ENCODE measurements around the gene NUTM2A. TPM values are rescaled to one million over a fixed set of nuclear protein-coding genes. Genes with fewer than 3 reads are reported as not detected.
A peak's percentile ranks its signal among the peaks of the same experiment; 100 is the strongest.
"Not testable (repeated sequence)": the region's sequence is repeated elsewhere in the genome, so short reads cannot be mapped to it uniquely, and the experiment has no call there.

The NUTM2A gene
- 0.17 and 0.51 TPM in 2 replicates for total RNA-seq
- polyA plus RNA-seq = 0.06 and 0.17 TPM in 2 replicates
- 0.10 and 0.44 TPM in 2 replicates for polyA plus RNA-seq (2012)
- 0.07 TPM in 1 of 2 replicates, not detected in the other for polyA minus RNA-seq (ENCODE audit: low replicate concordance)

GRCh38 chr10:87225148-87225547 is at the start of gene NUTM2A:
NUTM2A (plus strand) TSS chr10:87225448; CDS start chr10:87225831, 383 bp downstream.
- H3K4me2 ChIP-seq (ENCODE audit: extremely low read depth, insufficient read depth, low read length); H3K27me3 ChIP-seq (ENCODE audit: control insufficient read depth, insufficient read depth, low read length); H3K36me3 ChIP-seq (ENCODE audit: control insufficient read depth, insufficient read depth, low read length); H2AFZ ChIP-seq (ENCODE audit: low read length); H3K27ac ChIP-seq (ENCODE audit: insufficient read depth, low read length); H4K20me1 ChIP-seq (ENCODE audit: control insufficient read depth, extremely low read depth, insufficient read depth, low read length); DNase-seq (ENCODE audit: low read depth in 2 of 2); H3K4me1 ChIP-seq (ENCODE audit: control insufficient read depth, extremely low read depth, insufficient read depth, low read length); H3K9me3 ChIP-seq (ENCODE audit: control insufficient read depth, insufficient read depth, low read depth, low read length); H3K9ac ChIP-seq (ENCODE audit: insufficient read depth, low read length); H3K4me3 ChIP-seq (replicated peaks in 1 of 4; ENCODE audit: control extremely low read depth in 1 of 4, insufficient read depth in 1 of 4, low read depth in 3 of 4, low read length in 4 of 4); H3K79me2 ChIP-seq (ENCODE audit: control insufficient read depth, insufficient read depth, low read length): not testable (repeated sequence)

GRCh38 chr10:87177587-87177986 is 47.7 kb upstream of the NUTM2A start:
- not testable (repeated sequence) for H4K20me1 ChIP-seq (ENCODE audit: control insufficient read depth, extremely low read depth, insufficient read depth, low read length); H3K4me2 ChIP-seq (ENCODE audit: extremely low read depth, insufficient read depth, low read length); H2AFZ ChIP-seq (ENCODE audit: low read length); H3K9ac ChIP-seq (ENCODE audit: insufficient read depth, low read length); H3K4me3 ChIP-seq (replicated peaks in 1 of 4; ENCODE audit: control extremely low read depth in 1 of 4, insufficient read depth in 1 of 4, low read depth in 3 of 4, low read length in 4 of 4); H3K79me2 ChIP-seq (ENCODE audit: control insufficient read depth, insufficient read depth, low read length); H3K27ac ChIP-seq (ENCODE audit: insufficient read depth, low read length); DNase-seq (ENCODE audit: low read depth in 2 of 2); H3K9me3 ChIP-seq (ENCODE audit: control insufficient read depth, insufficient read depth, low read depth, low read length); H3K36me3 ChIP-seq (ENCODE audit: control insufficient read depth, insufficient read depth, low read length); H3K27me3 ChIP-seq (ENCODE audit: control insufficient read depth, insufficient read depth, low read length); H3K4me1 ChIP-seq (ENCODE audit: control insufficient read depth, extremely low read depth, insufficient read depth, low read length)

- not testable (repeated sequence) for H3K4me2 ChIP-seq (ENCODE audit: extremely low read depth, insufficient read depth, low read length); H3K27me3 ChIP-seq (ENCODE audit: control insufficient read depth, insufficient read depth, low read length); H2AFZ ChIP-seq (ENCODE audit: low read length); H3K36me3 ChIP-seq (ENCODE audit: control insufficient read depth, insufficient read depth, low read length); H3K27ac ChIP-seq (ENCODE audit: insufficient read depth, low read length); H3K9me3 ChIP-seq (ENCODE audit: control insufficient read depth, insufficient read depth, low read depth, low read length); H3K4me3 ChIP-seq (replicated peaks in 1 of 4; ENCODE audit: control extremely low read depth in 1 of 4, insufficient read depth in 1 of 4, low read depth in 3 of 4, low read length in 4 of 4); H3K4me1 ChIP-seq (ENCODE audit: control insufficient read depth, extremely low read depth, insufficient read depth, low read length); H3K9ac ChIP-seq (ENCODE audit: insufficient read depth, low read length); H4K20me1 ChIP-seq (ENCODE audit: control insufficient read depth, extremely low read depth, insufficient read depth, low read length); H3K79me2 ChIP-seq (ENCODE audit: control insufficient read depth, insufficient read depth, low read length)
- peak in 1 of 2 donors; percentile 6 for DNase-seq (ENCODE audit: low read depth in 2 of 2)
These were observed 40.8 kb upstream of the NUTM2A start for GRCh38 chr10:87184421-87184820.

GRCh38 chr10:87186016-87186415 is 39.2 kb upstream of the NUTM2A start:
- H3K36me3 ChIP-seq (ENCODE audit: control insufficient read depth, insufficient read depth, low read length); H4K20me1 ChIP-seq (ENCODE audit: control insufficient read depth, extremely low read depth, insufficient read depth, low read length); H3K9ac ChIP-seq (ENCODE audit: insufficient read depth, low read length); H3K4me2 ChIP-seq (ENCODE audit: extremely low read depth, insufficient read depth, low read length); DNase-seq (ENCODE audit: low read depth in 2 of 2); H3K79me2 ChIP-seq (ENCODE audit: control insufficient read depth, insufficient read depth, low read length); H2AFZ ChIP-seq (ENCODE audit: low read length); H3K9me3 ChIP-seq (ENCODE audit: control insufficient read depth, insufficient read depth, low read depth, low read length); H3K4me3 ChIP-seq (replicated peaks in 1 of 4; ENCODE audit: control extremely low read depth in 1 of 4, insufficient read depth in 1 of 4, low read depth in 3 of 4, low read length in 4 of 4); H3K27ac ChIP-seq (ENCODE audit: insufficient read depth, low read length); H3K27me3 ChIP-seq (ENCODE audit: control insufficient read depth, insufficient read depth, low read length); H3K4me1 ChIP-seq (ENCODE audit: control insufficient read depth, extremely low read depth, insufficient read depth, low read length): not testable (repeated sequence)

GRCh38 chr10:87187573-87187972 is 37.7 kb upstream of the NUTM2A start:
- H3K79me2 ChIP-seq (ENCODE audit: control insufficient read depth, insufficient read depth, low read length); DNase-seq (ENCODE audit: low read depth in 2 of 2); H3K27me3 ChIP-seq (ENCODE audit: control insufficient read depth, insufficient read depth, low read length); H3K9me3 ChIP-seq (ENCODE audit: control insufficient read depth, insufficient read depth, low read depth, low read length); H2AFZ ChIP-seq (ENCODE audit: low read length); H3K4me2 ChIP-seq (ENCODE audit: extremely low read depth, insufficient read depth, low read length); H3K27ac ChIP-seq (ENCODE audit: insufficient read depth, low read length); H3K36me3 ChIP-seq (ENCODE audit: control insufficient read depth, insufficient read depth, low read length); H3K4me1 ChIP-seq (ENCODE audit: control insufficient read depth, extremely low read depth, insufficient read depth, low read length); H3K4me3 ChIP-seq (replicated peaks in 1 of 4; ENCODE audit: control extremely low read depth in 1 of 4, insufficient read depth in 1 of 4, low read depth in 3 of 4, low read length in 4 of 4); H4K20me1 ChIP-seq (ENCODE audit: control insufficient read depth, extremely low read depth, insufficient read depth, low read length); H3K9ac ChIP-seq (ENCODE audit: insufficient read depth, low read length): not testable (repeated sequence)

GRCh38 chr10:87191841-87192240 is 33.4 kb upstream of the NUTM2A start:
- H3K27ac ChIP-seq (ENCODE audit: insufficient read depth, low read length); H3K4me1 ChIP-seq (ENCODE audit: control insufficient read depth, extremely low read depth, insufficient read depth, low read length); H3K27me3 ChIP-seq (ENCODE audit: control insufficient read depth, insufficient read depth, low read length); H3K36me3 ChIP-seq (ENCODE audit: control insufficient read depth, insufficient read depth, low read length); H3K4me2 ChIP-seq (ENCODE audit: extremely low read depth, insufficient read depth, low read length); H2AFZ ChIP-seq (ENCODE audit: low read length); DNase-seq (ENCODE audit: low read depth in 2 of 2); H4K20me1 ChIP-seq (ENCODE audit: control insufficient read depth, extremely low read depth, insufficient read depth, low read length); H3K79me2 ChIP-seq (ENCODE audit: control insufficient read depth, insufficient read depth, low read length); H3K9me3 ChIP-seq (ENCODE audit: control insufficient read depth, insufficient read depth, low read depth, low read length); H3K4me3 ChIP-seq (replicated peaks in 1 of 4; ENCODE audit: control extremely low read depth in 1 of 4, insufficient read depth in 1 of 4, low read depth in 3 of 4, low read length in 4 of 4); H3K9ac ChIP-seq (ENCODE audit: insufficient read depth, low read length): not testable (repeated sequence)

GRCh38 chr10:87200924-87201323 is 24.3 kb upstream of the NUTM2A start:
- not testable (repeated sequence) for H3K4me2 ChIP-seq (ENCODE audit: extremely low read depth, insufficient read depth, low read length); H3K36me3 ChIP-seq (ENCODE audit: control insufficient read depth, insufficient read depth, low read length); H2AFZ ChIP-seq (ENCODE audit: low read length); H3K9ac ChIP-seq (ENCODE audit: insufficient read depth, low read length); H4K20me1 ChIP-seq (ENCODE audit: control insufficient read depth, extremely low read depth, insufficient read depth, low read length); H3K4me3 ChIP-seq (replicated peaks in 1 of 4; ENCODE audit: control extremely low read depth in 1 of 4, insufficient read depth in 1 of 4, low read depth in 3 of 4, low read length in 4 of 4); H3K4me1 ChIP-seq (ENCODE audit: control insufficient read depth, extremely low read depth, insufficient read depth, low read length); H3K79me2 ChIP-seq (ENCODE audit: control insufficient read depth, insufficient read depth, low read length); H3K9me3 ChIP-seq (ENCODE audit: control insufficient read depth, insufficient read depth, low read depth, low read length); H3K27me3 ChIP-seq (ENCODE audit: control insufficient read depth, insufficient read depth, low read length); H3K27ac ChIP-seq (ENCODE audit: insufficient read depth, low read length)
- DNase-seq (ENCODE audit: low read depth in 2 of 2) = peak; percentile 14 to 70
